Epidermal melanocyte (primary cell): ENCODE results near the gene SLC1A7.

Source experiments
- DNase-seq: peaks from one replicate; pipeline ENCODE4 v3.0.0; 2011; ENCODE audit warnings: low spot score; ENCODE audit not compliant: insufficient read length

Gene SLC1A7

GRCh38 chr1:53062708-53063591, 79.5 kb downstream of the SLC1A7 start:
- no peak for DNase-seq

DNA sequence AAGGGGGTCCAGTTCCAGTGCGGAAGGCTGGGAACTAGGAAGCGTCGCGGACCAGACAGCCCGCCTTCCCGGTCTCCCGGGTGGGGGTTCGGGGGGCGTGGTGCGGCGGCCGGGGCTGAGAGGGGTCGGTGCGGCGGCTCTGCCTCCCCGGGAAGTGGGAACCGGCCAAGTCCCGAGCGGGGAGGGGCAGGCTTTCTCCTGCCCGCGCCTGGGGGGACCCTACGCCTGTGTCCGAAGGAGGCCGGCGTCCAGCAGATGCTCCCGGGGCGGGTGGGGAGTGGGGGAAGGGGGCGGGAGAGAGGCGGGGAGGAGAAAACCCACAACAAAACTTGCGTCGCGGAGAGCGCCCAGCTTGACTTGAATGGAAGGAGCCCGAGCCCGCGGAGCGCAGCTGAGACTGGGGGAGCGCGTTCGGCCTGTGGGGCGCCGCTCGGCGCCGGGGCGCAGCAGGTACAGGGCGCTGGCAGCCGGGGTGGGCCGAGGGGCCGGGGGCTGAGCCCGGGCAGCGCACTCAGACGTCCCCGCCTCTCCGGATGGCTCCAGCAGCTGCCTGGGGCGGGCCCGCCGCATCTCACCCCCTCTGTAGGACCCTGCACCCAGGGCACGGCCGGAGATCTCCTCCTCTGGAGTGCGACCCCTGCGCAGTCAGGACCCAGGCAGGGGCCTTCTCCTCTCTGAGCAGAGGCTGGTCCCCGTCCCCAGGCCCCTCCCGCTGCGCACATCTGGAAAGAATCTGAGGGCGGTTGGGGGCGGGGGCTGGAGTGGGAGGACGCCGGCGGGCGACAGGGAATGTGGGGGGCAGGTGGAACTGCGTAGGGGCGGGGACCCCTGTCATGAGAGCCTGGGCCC, 80.4 kb downstream of the SLC1A7 start, which contains the start of gene PODN:
Gene PODN, plus strand, starts transcription at position 355 of the 849 bp plus-strand sequence. CDS start 7,643 bp downstream, outside the sequence.
- peak; percentile 50 for DNase-seq

DNA sequence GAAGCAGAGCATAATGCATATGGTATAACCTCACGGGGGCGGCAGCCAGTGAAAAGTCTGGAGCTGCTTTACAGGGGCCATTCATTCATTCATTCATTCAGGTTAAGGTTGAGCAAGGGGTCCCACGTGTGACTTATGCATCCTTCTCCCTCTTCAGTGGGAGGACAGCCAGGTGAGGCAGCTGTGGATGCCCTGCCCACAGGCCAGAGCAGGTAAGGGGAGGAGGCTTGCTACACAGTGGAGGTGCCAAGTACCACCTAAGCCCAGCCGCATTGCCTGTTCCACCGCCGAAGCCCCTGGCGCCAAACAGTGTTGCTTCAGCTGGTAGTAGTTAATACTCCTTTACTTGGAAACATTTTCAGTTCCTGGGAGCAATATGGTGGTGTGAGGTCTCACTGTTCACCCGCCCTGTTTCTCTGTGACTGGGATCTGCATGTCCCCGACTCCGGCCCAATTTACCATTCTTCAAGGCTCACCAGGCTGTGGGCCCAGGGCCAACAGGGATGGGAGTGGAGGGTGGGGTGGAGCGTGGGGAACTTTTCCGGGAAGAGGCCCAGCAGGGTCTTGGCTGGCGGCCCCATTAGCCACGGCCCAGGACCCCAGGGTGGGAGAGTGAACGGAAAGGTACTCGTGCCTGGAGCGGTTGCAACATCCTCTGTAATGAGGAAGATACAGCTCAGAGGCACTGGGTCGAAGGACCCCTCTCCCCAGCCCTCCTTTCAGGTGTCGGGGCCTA, 81.1 kb downstream of the SLC1A7 start:
- no peak for DNase-seq

DNA sequence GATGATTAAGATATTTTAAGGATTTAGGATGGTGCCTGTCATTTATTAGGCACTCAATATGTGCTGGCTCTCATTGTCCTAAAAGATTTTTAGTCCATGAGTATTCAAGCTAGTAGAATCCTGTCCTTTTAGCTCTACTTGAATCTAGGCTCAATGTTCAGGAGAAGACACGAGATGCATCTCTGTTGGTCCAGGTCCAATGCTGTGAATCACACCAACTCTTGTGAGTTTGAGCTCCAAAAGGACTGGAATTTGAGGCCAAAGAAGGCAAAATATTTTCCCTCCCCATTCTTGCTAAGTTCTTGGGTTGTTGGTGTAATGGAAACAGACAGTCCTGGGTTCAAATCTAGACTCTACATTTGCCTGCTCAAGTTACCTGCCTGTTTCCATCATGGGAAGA, 81.9 kb downstream of the SLC1A7 start:
- no peak for DNase-seq

DNA sequence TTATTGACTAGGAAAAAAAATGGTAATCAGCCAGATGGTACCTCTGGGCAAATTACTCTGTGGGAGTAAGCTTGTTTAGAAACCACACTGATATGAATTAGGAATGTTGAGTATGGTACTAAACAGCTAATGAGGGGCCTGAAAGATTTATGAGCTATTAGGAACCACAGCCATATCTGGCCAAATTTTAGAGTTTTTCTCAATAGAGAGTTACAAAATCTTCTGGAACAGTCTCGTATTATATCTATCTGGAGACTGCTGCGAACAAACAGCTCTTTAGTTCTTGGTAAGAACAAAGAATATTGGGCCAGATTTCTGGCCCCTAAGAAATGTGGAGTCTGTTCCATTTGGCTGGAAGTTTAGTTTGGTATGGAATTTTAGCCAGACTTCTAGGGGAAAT, 85.3 kb downstream of the SLC1A7 start:
- peak; percentile 57 for DNase-seq

- no peak for DNase-seq
Measured at GRCh38 chr1:53051676-53052075, 90.8 kb downstream of the SLC1A7 start.

DNA sequence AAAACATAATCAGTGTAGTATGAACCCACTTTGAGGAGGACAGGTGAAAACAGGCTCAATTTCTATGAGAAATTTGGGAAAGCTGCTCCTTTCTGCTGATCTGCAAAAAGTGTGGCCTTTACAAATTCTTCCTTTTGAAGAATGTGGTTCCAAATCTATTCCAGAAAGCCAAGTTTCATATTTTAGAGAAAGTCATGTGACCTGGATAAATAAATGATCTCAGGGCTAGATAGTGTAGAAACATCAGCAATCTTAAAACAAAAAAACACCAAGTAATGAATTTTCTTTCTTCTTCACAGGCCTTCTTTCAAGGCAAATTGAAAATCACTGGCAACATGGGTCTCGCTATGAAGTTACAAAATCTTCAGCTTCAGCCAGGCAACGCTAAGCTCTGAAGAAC, 92.1 kb downstream of the SLC1A7 start:
- DNase-seq, result no peak

GRCh38 chr1:53049574-53049967, 92.9 kb downstream of the SLC1A7 start:
- no peak for DNase-seq

GRCh38 chr1:53048960-53049573, 93.4 kb downstream of the SLC1A7 start:
- no peak for DNase-seq

DNA sequence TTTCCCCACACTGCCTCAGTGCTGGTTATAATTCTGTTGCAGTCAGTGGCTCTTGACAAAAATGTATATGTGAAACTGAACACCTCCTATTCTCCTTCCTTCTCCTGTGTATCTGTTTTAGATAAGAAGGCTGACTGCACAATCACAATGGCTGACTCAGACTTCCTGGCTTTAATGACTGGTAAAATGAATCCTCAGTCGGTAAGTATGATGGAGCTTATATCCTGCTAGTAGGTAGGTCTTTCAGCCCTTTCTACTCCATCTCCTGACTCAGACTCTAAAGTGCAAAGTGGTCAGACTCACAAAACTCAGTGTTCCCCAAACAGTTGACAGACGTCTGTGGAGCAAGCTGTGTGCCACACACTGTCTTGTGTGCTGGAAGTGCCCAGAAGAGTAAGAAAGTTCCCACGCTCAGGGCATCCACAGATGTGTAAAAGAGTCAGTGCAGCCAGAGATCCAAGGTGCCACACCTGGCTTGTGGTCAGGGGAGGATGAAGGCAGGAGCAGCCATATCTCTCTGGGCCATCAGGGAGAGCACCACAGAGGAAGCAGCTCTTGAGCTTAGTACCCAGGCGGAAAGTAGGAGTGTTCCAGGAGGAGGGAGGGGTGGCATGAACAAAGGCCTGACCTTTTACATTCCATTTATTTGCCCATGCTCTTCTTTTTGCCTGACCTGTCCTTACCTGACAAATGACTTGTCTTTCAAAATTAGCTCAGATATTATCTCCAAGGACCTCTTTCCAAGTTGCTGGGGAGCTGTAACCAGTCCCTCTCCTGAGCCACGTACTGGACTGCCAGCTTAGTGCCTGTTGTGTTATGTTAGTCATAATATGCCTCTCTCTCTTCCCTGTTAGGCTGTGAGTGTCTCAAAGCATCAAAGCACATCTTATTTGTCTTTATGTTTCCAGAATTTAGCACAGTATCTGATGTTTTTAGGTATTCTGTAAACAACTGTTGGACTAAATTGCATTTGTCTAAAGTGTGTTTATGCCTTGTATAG, 94.4 kb downstream of the SLC1A7 start:
- DNase-seq, result no peak

DNA sequence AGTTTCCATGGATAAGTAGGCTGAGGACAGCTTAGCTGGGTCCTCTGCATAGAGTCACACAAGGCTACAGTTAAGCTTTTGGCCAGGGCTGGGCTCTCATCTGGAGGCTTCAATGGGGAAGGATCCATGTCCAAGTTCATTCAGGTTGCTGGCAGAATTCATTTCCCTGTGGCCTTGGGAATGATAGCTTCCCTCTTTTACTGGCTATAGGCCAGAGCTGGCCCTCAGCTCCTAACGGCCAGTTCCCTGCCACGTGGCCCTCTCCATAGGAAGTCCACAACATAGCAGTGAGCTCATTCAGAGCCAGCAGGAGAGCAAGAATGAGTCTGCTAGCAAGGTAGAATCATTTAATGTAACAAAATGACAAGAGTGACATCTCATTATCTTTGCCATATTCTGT, 95.5 kb downstream of the SLC1A7 start:
- no peak for DNase-seq

GRCh38 chr1:53044926-53045325, 97.5 kb downstream of the SLC1A7 start:
- no peak for DNase-seq

GRCh38 chr1:53043271-53043670, 99.2 kb downstream of the SLC1A7 start:
- no peak for DNase-seq

- DNase-seq, result no peak
Measured at GRCh38 chr1:53038566-53038965, 103.9 kb downstream of the SLC1A7 start.
